LNCaP clone FGC (cell line): ENCODE measurements around the gene XXYLT1.

Experiments used
- DNase-seq: peaks from one replicate; pipeline ENCODE4 v3.0.0-alpha.2; 2011; ENCODE audit warnings: low read depth
- H3K4me3 ChIP-seq: 2 replicates; pipeline ENCODE4 v1.5.1; 2011; ENCODE audit warnings: mild to moderate bottlenecking, low read depth, low read length, control low read depth
- TF ChIP-seq, protein P1 (sequence below): IDR thresholded peaks from 2 replicates; pipeline ENCODE4 v1.5.1; 2012; ENCODE audit warnings: mild to moderate bottlenecking; ENCODE audit not compliant: control insufficient read depth, insufficient read depth; ENCODE audit errors: extremely low read depth

Gene XXYLT1

DNA sequence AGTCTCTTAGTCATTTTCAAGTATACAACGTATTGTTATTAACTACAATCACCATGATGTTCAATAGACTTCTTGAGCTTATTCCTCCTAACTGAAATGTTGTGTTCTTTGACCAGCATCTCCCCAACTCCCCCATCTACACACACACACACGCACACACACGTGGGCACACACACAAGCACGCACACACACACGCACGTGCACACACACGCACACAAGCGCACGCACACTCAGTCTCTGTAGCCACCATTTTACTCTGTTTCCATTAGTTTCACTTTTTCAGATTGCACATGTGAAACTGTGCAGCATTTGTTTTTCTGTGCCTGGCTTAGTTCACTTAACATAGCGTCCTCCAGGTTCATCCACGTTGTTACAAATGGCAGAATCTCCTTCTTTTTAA is 247.0 kb downstream of the XXYLT1 start:
- no peak overlapping the region for H3K4me3 ChIP-seq
- TF ChIP-seq, protein P1, sequence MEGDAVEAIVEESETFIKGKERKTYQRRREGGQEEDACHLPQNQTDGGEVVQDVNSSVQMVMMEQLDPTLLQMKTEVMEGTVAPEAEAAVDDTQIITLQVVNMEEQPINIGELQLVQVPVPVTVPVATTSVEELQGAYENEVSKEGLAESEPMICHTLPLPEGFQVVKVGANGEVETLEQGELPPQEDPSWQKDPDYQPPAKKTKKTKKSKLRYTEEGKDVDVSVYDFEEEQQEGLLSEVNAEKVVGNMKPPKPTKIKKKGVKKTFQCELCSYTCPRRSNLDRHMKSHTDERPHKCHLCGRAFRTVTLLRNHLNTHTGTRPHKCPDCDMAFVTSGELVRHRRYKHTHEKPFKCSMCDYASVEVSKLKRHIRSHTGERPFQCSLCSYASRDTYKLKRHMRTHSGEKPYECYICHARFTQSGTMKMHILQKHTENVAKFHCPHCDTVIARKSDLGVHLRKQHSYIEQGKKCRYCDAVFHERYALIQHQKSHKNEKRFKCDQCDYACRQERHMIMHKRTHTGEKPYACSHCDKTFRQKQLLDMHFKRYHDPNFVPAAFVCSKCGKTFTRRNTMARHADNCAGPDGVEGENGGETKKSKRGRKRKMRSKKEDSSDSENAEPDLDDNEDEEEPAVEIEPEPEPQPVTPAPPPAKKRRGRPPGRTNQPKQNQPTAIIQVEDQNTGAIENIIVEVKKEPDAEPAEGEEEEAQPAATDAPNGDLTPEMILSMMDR, result no peak
- DNase-seq, result no peak

DNA sequence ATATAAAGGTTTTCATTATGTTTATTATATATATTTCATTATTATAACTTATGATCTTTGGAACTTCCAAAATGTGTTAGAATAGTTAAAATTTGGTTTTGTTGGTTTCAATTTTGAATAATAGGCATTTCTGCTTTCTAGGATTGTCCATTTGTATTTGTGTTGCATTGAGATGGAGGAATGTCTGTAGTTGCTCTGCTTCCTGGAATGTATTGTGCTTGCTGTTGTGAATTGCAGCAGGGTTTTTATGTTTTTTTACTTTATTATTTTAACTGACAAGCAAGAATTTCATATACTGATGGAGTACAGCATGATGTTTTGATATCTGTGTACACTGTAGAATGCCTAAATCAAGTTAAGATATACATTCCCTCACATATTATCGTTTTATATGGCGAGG is 247.4 kb downstream of the XXYLT1 start:
- no peak for DNase-seq

DNA sequence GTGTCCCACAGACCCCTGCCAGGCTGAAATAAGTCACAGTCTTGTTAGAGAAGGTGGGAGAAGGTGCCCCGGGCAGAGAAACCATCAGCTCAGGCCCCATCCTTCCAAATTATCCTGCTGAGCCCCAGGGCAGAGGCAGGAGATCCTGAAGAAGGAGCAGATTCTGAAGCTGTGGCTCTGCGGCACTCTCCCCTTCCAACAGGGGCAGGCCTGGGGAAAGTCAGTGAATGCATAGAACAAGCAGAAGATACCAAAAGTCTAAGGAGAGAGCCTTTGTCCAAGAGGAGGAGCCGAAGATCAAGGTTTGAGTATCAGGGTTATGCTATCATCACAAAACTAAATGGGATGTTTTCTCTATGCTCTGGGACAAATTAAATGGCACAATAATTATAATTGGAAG is 249.3 kb downstream of the XXYLT1 start:
- TF ChIP-seq, protein P1, result no peak
- H3K4me3 ChIP-seq, result no peak overlapping the region
- no peak for DNase-seq

More for the DNA sequence above, 247.4 kb downstream of the XXYLT1 start:
- TF ChIP-seq, protein P1, result no peak
- H3K4me3 ChIP-seq, result no peak overlapping the region

DNA sequence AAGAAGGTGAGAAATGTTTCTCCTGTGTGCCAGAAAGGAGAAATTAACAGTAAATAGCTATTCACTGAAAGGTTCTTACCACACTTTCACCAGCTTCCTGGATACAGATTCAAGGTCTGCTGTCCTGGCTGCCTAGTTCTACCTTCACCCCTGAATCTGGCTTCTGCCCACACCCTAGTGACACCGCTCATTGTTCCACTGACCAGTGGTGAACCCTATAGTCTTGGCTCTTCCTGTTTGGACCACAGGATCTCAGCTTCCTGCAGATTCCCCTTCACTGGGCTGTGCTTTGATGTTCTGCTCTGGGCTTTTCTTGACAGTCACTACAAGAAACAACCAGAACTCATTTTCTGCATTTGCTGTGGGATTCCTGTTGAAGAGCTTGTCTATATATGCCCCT is 250.0 kb downstream of the XXYLT1 start:
- no peak for DNase-seq
- TF ChIP-seq, protein P1, result no peak
- no peak overlapping the region for H3K4me3 ChIP-seq

DNA sequence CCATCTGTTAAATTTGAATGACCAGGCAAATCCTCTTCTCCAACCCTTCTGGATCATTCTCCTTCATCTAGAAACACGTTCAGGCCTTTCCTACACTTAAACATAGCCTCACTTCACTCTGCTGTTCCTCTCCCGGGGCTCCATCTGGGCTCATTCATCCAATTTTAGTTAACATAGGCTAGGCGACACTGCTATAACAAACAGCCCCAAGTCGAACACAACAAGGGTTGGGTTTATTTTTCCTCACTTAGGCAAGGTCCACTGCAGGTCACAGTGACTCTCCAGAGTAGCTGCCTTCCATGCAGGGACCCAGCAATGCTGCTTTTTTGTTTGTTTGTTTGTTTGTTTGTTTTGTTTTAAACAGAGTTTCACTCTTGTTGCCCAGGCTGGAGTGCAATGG is 250.8 kb downstream of the XXYLT1 start:
- DNase-seq, result no peak
- TF ChIP-seq, protein P1, result no peak
- no peak overlapping the region for H3K4me3 ChIP-seq

DNA sequence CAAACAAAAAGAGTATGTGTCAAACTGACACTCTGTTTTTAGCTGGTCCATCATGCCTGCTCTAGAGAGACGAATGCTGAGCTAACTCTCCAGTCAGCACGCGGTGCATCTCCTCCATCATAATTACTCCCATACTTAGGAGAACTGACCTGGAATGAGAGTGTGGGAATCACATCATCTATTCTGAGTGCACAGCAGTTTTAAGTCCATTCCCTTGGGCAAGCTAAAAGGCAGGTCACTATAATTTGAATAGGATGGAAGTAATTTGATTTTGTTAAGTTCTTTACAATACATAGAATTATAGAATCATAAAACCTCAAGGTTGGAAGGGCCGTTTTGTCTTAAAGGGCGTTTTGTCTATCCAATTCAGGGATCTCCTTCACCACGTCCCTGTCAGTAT is 251.6 kb downstream of the XXYLT1 start:
- no peak for DNase-seq
- TF ChIP-seq, protein P1, result no peak

More for the DNA sequence above, 251.6 kb downstream of the XXYLT1 start:
- H3K4me3 ChIP-seq, result no peak overlapping the region
